DOHH2 (cell line): ENCODE measurements around the gene CTDP1.

Experiments used
- H3F3A ChIP-seq: fragments of 200-600 bp; sonication (generic), shearing (Covaris generic); 2 replicates; pipeline ENCODE4 v1.6.0; 2016; ENCODE audit warnings: antibody characterized with exemption, mild to moderate bottlenecking; ENCODE audit not compliant: control insufficient read depth, insufficient read depth
- H3K27ac ChIP-seq: fragments of 200-600 bp; sonication (generic); 2 replicates; pipeline ENCODE4 v1.5.1; 2014; ENCODE audit warnings: low read depth, mild to moderate bottlenecking, low read length, moderate library complexity
- H3K27me3 ChIP-seq: fragments of 200-600 bp; sonication (generic); 2 replicates; pipeline ENCODE4 v1.6.1; 2014; ENCODE audit warnings: mild to moderate bottlenecking, low read length, mixed read lengths; ENCODE audit not compliant: control insufficient read depth
- H3K36me3 ChIP-seq: fragments of 200-600 bp; sonication (generic); 2 replicates; pipeline ENCODE4 v1.6.1; 2014; ENCODE audit warnings: mild to moderate bottlenecking, low read length, moderate library complexity, mixed read lengths; ENCODE audit not compliant: control insufficient read depth
- H3K4me1 ChIP-seq: fragments of 200-600 bp; sonication (generic); 2 replicates; pipeline ENCODE4 v1.6.1; 2014; ENCODE audit warnings: mild to moderate bottlenecking, low read length, mixed read lengths; ENCODE audit not compliant: control insufficient read depth
- H3K4me2 ChIP-seq: fragments of 200-600 bp; sonication (generic); 2 replicates; pipeline ENCODE4 v1.6.0; 2014; ENCODE audit warnings: mild to moderate bottlenecking, low read length, moderate library complexity
- H3K4me3 ChIP-seq: fragments of 200-600 bp; sonication (generic); 2 replicates; pipeline ENCODE4 v1.5.1; 2014; ENCODE audit warnings: mild to moderate bottlenecking, low read length, mixed read lengths
- H3K79me2 ChIP-seq: fragments of 200-600 bp; sonication (generic); 2 replicates; pipeline ENCODE4 v1.6.1; 2014; ENCODE audit warnings: mild to moderate bottlenecking, low read length, mixed read lengths; ENCODE audit not compliant: control insufficient read depth
- H3K9me2 ChIP-seq: fragments of 200-600 bp; sonication (generic); replicated peaks from 2 replicates; pipeline ENCODE4 v1.6.1; 2014; ENCODE audit warnings: mild to moderate bottlenecking, low read length, mixed read lengths; ENCODE audit not compliant: control insufficient read depth
- H3K9me3 ChIP-seq: fragments of 200-600 bp; sonication (generic); 2 replicates; pipeline ENCODE4 v1.6.1; 2014; ENCODE audit warnings: antibody characterized with exemption, low read length, mixed read lengths; ENCODE audit not compliant: control insufficient read depth, insufficient read depth
- H4K20me1 ChIP-seq: fragments of 200-600 bp; sonication (generic); 2 replicates; pipeline ENCODE4 v1.6.0; 2014; ENCODE audit warnings: low read depth, mild to moderate bottlenecking, antibody characterized with exemption, low read length, moderate library complexity; ENCODE audit not compliant: control insufficient read depth, insufficient read depth
- CTCF ChIP-seq: fragments of 200-600 bp; sonication (generic); IDR thresholded peaks from one replicate; pipeline ENCODE4 v1.5.1; 2014; ENCODE audit warnings: antibody characterized with exemption, mild to moderate bottlenecking, low read depth, low read length; ENCODE audit not compliant: poor library complexity, severe bottlenecking
- EZH2phosphoT487 ChIP-seq: fragments of 200-600 bp; sonication (generic); IDR thresholded peaks from 2 replicates; pipeline ENCODE4 v1.6.1; 2017; ENCODE audit warnings: borderline replicate concordance, mild to moderate bottlenecking, antibody characterized with exemption, low read length, moderate library complexity, mixed read lengths

Gene CTDP1

GRCh38 chr18:79634593-79635426 is 44.8 kb upstream of the CTDP1 start:
- TF ChIP-seq EZH2phosphoT487 = no peak
- TF ChIP-seq CTCF = no peak
- H3K9me2 ChIP-seq = no peaks in the 10 kb centered on the region
- peaks cover 9% of the 10 kb centered on the region for H3K27me3 ChIP-seq

GRCh38 chr18:79635427-79635726 is 44.2 kb upstream of the CTDP1 start:
- no peak overlapping the region for H3K4me3 ChIP-seq
- H3K9me3 ChIP-seq = peaks cover 23% of the 10 kb centered on the region; the same call in 1 of the 2 replicates
- no peak overlapping the region for H3K4me2 ChIP-seq
- no peaks in the 10 kb centered on the region for H3K79me2 ChIP-seq
- no peak overlapping the region for H3K27ac ChIP-seq
- no peak for TF ChIP-seq CTCF
- TF ChIP-seq EZH2phosphoT487 = no peak
- H3K27me3 ChIP-seq = peaks cover 6% of the 10 kb centered on the region; the same call in 1 of the 2 replicates
- peaks cover 3% of the 10 kb centered on the region; the same call in 1 of the 2 replicates for H3F3A ChIP-seq
- no peaks in the 10 kb centered on the region for H3K36me3 ChIP-seq
- H3K9me2 ChIP-seq = no peaks in the 10 kb centered on the region
- H4K20me1 ChIP-seq = no peaks in the 10 kb centered on the region
- H3K4me1 ChIP-seq = no peaks in the 10 kb centered on the region

More at GRCh38 chr18:79634593-79635426, 44.8 kb upstream of the CTDP1 start:
- no peak overlapping the region for H3K27ac ChIP-seq
- H3K79me2 ChIP-seq = no peaks in the 10 kb centered on the region
- no peaks in the 10 kb centered on the region for H3K36me3 ChIP-seq
- H3K9me3 ChIP-seq = peaks cover 23% of the 10 kb centered on the region; the same call in 1 of the 2 replicates
- H4K20me1 ChIP-seq = no peaks in the 10 kb centered on the region
- no peaks in the 10 kb centered on the region for H3K4me1 ChIP-seq
- no peak overlapping the region for H3K4me2 ChIP-seq
- no peak overlapping the region for H3K4me3 ChIP-seq
- peaks cover 3% of the 10 kb centered on the region; the same call in 1 of the 2 replicates for H3F3A ChIP-seq

DNA sequence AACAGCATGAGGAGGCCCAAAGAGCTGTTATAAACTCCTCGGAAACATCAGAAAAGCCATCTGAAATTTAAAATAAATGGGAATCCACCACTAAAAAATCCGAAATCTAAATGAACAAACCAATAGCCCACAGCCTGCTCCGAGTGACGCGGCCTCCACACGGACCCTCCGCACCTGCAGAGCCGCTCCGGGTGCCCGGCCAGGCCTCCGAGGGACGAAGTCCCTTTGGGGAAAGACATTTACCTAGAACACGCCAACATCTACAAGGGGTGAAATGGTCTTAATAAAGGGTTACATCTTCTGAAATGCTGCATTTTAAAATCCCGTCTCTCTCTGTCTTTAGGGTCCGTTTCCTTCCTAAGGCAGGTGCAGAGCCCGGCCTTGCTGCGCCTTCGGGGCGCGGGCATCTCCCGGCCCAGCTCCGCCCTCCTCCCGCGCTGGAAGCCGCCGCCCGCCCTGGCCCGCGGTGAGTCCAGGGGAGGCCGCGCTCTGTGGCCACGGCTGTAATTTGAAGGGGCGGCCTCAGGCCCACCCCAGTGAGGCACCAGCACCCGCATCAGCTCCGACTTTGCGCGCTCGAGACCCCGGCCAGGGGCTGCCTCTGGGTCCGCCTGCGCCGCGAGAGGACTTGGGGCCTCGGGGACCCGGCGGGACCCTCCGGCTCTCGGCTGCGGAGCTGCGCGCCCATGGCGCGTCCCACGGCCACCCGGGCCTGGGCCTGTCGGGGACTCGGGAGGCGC is 42.3 kb upstream of the CTDP1 start:
- peaks cover 3% of the 10 kb centered on the region; the same call in 1 of the 2 replicates for H3F3A ChIP-seq
- TF ChIP-seq CTCF = no peak
- no peak for TF ChIP-seq EZH2phosphoT487
- H3K4me3 ChIP-seq = no peak overlapping the region

More for the DNA sequence above, 42.3 kb upstream of the CTDP1 start:
- Histone ChIP-seq H3K4me1 (no peaks in the 10 kb centered on the region), H3K27ac (no peak overlapping the region), H3K79me2 (no peaks in the 10 kb centered on the region), H3K9me3 (peaks cover 20% of the 10 kb centered on the region; the same call in 1 of the 2 replicates), H4K20me1 (no peaks in the 10 kb centered on the region), H3K27me3 (no peaks in the 10 kb centered on the region), H3K9me2 (no peaks in the 10 kb centered on the region), H3K4me2 (no peak overlapping the region), H3K36me3 (no peaks in the 10 kb centered on the region)
